HepG2 (cell line): ENCODE results near the gene RRAD. TPM values are rescaled to one million over a fixed set of nuclear protein-coding genes. Genes with fewer than 3 reads are reported as not detected.

ENCODE experiments used
- CTCF ChIP-seq: sonication (generic); formaldehyde crosslinking; IDR thresholded peaks from 2 replicates; pipeline ENCODE4 v1.5.0; 2020; ENCODE audit warnings: mild to moderate bottlenecking, missing genetic modification reagents, moderate library complexity
- GPN1 ChIP-seq: sonication (generic); formaldehyde crosslinking; IDR thresholded peaks from 2 replicates; pipeline ENCODE4 v1.5.1; 2020; ENCODE audit warnings: missing genetic modification reagents, borderline replicate concordance
- HNRNPH1 ChIP-seq: fragments of 200-400 bp; formaldehyde crosslinking; optimal IDR thresholded peaks from 2 replicates; pipeline ENCODE3; 2017; ENCODE audit warnings: mild to moderate bottlenecking, low read depth, low read length
- KLF16 ChIP-seq, 2 experiments: sonication (generic) in 1 of 2; formaldehyde crosslinking in 1 of 2; IDR thresholded peaks; 2 replicates each; pipeline versions ENCODE4 v1.6.1 to v1.8.0; 2016 to 2023; ENCODE audit warnings: missing genetic modification reagents in 2 of 2, missing compliant biosample characterization in 1 of 2
- KMT2B ChIP-seq: IDR thresholded peaks from 2 replicates; pipeline ENCODE4 v1.6.1; 2016; ENCODE audit warnings: missing genetic modification reagents, missing compliant biosample characterization
- NCOR1 ChIP-seq: fragments of 200-600 bp; sonication (generic); IDR thresholded peaks from 2 replicates; pipeline ENCODE4 v1.7.0; 2017; ENCODE audit warnings: antibody characterized with exemption, low read length, borderline replicate concordance
- NFATC3 ChIP-seq: sonication (generic); formaldehyde crosslinking; IDR thresholded peaks from 2 replicates; pipeline ENCODE4 v1.5.1; 2020; ENCODE audit warnings: mild to moderate bottlenecking, missing genetic modification reagents
- NONO ChIP-seq, 2 experiments: fragments of 450-650 bp in 1 of 2; sonication (generic) in 1 of 2; formaldehyde crosslinking in 1 of 2; IDR thresholded peaks in 1 of 2; conservative IDR thresholded peaks in 1 of 2; 2 replicates each; pipeline versions ENCODE4 v1.6.1 to v1.8.0; 2017 to 2022; ENCODE audit warnings: mild to moderate bottlenecking in 1 of 2, missing genetic modification reagents in 1 of 2, moderate library complexity in 1 of 2
- PCBP2 ChIP-seq: fragments of 200-400 bp; formaldehyde crosslinking; optimal IDR thresholded peaks from 2 replicates; pipeline ENCODE3; 2018; ENCODE audit warnings: low read length, low read depth; ENCODE audit not compliant: poor library complexity, severe bottlenecking
- POLR2A ChIP-seq, 2 experiments: IDR thresholded peaks; 2 replicates each; pipeline ENCODE4 v1.6.1; 2011; ENCODE audit warnings: low read depth in 2 of 2, low read length in 2 of 2, mild to moderate bottlenecking in 1 of 2, moderate library complexity in 1 of 2; ENCODE audit not compliant: insufficient read depth in 1 of 2
- RXRA ChIP-seq: sonication (generic); formaldehyde crosslinking; IDR thresholded peaks from 2 replicates; pipeline ENCODE4 v1.5.1; 2020; ENCODE audit warnings: missing genetic modification reagents
- SIX4 ChIP-seq: sonication (generic); formaldehyde crosslinking; IDR thresholded peaks from 2 replicates; pipeline ENCODE4 v1.4.0; 2020; ENCODE audit warnings: missing genetic modification reagents
- SNAPC2 ChIP-seq: sonication (generic); formaldehyde crosslinking; IDR thresholded peaks from 2 replicates; pipeline ENCODE4 v1.8.1; 2022; ENCODE audit warnings: mild to moderate bottlenecking, missing genetic modification reagents
- SP5 ChIP-seq: IDR thresholded peaks from 2 replicates; pipeline ENCODE4 v1.6.1; 2016; ENCODE audit warnings: low read depth, borderline replicate concordance
- TBL1XR1 ChIP-seq: fragments of 150-350 bp; IDR thresholded peaks from 2 replicates; pipeline ENCODE4 v1.6.1; 2014; ENCODE audit warnings: borderline replicate concordance, low read length; ENCODE audit not compliant: partially characterized antibody
- ZNF12 ChIP-seq: sonication (generic); formaldehyde crosslinking; IDR thresholded peaks from 2 replicates; pipeline ENCODE4 v1.5.0; 2020; ENCODE audit warnings: missing genetic modification reagents
- ZNF234 ChIP-seq: sonication (generic); formaldehyde crosslinking; conservative IDR thresholded peaks from 2 replicates; pipeline ENCODE4 v1.5.1; 2020; ENCODE audit warnings: mild to moderate bottlenecking, missing genetic modification reagents
- ZNF335 ChIP-seq: sonication (generic); formaldehyde crosslinking; IDR thresholded peaks from 2 replicates; pipeline ENCODE4 v1.4.0; 2020; ENCODE audit warnings: missing genetic modification reagents
- ZNF790 ChIP-seq: sonication (generic); formaldehyde crosslinking; IDR thresholded peaks from 2 replicates; pipeline ENCODE4 v1.8.0; 2022; ENCODE audit warnings: missing genetic modification reagents, mild to moderate bottlenecking, borderline replicate concordance
- ZNF879 ChIP-seq: sonication (generic); formaldehyde crosslinking; IDR thresholded peaks from 2 replicates; pipeline ENCODE4 v1.8.1; 2023; ENCODE audit warnings: missing genetic modification reagents
- polyA plus RNA-seq, 8 experiments: library from polyadenylated mRNA; depleted of rRNA in 3 of 8; stranded (reverse) in 7 of 8; unstranded in 1 of 8; fragments of >200 nt; fragmentation: Illumina TruSeq in 4 of 8; extraction: Trizol in 4 of 8; gene quantifications; 2 replicates each; pipeline versions ENCODE4 v1.2.1 to v1.2.3, GENCODE V29; 2011 to 2016; ENCODE audit warnings: low read depth in 4 of 8, missing spikeins in 1 of 8, mixed read lengths in 1 of 8; ENCODE audit not compliant: insufficient read depth in 1 of 8
- total RNA-seq, 5 experiments: library from RNA; depleted of rRNA; stranded (reverse); fragments of >200 nt; fragmentation: Illumina TruSeq; extraction: Trizol; gene quantifications; 2 replicates each; pipeline ENCODE4 v1.2.3, GENCODE V29; 2016; ENCODE audit warnings: low read depth in 1 of 5
- TF ChIP-seq, protein P1 (sequence below): sonication (generic); formaldehyde crosslinking; IDR thresholded peaks from 2 replicates; pipeline ENCODE4 v1.8.0; 2022; ENCODE audit warnings: missing genetic modification reagents, mild to moderate bottlenecking, inconsistent platforms, borderline replicate concordance
- TF ChIP-seq, protein P2 (sequence below): sonication (generic); formaldehyde crosslinking; IDR thresholded peaks from 2 replicates; pipeline ENCODE4 v1.5.0; 2020; ENCODE audit warnings: mild to moderate bottlenecking, missing genetic modification reagents
- TF ChIP-seq, protein P3 (sequence below): sonication (generic); formaldehyde crosslinking; IDR thresholded peaks from 2 replicates; pipeline ENCODE4 v1.5.1; 2020; ENCODE audit warnings: mild to moderate bottlenecking, moderate library complexity, missing genetic modification reagents

Gene RRAD
- total and polyA plus RNA-seq, 2 of the 13 experiments (the other 11 are each of a cell fraction or from before 2014, with no cell fraction given): 0.80 to 1.1 TPM

- no peak for TF ChIP-seq NONO (IDR thresholded peaks at IDR 0.05)
- peak; percentile 82 for TF ChIP-seq NONO (CRISPR knock-in tag; conservative IDR thresholded peaks at IDR 0.05)
- no peak for TF ChIP-seq SNAPC2 (CRISPR knock-in tag)
- peak; percentile 58; the same call in 1 of the 2 replicates for TF ChIP-seq RXRA (CRISPR knock-in tag)
- TF ChIP-seq ZNF12: no peak
- TF ChIP-seq, protein P1, sequence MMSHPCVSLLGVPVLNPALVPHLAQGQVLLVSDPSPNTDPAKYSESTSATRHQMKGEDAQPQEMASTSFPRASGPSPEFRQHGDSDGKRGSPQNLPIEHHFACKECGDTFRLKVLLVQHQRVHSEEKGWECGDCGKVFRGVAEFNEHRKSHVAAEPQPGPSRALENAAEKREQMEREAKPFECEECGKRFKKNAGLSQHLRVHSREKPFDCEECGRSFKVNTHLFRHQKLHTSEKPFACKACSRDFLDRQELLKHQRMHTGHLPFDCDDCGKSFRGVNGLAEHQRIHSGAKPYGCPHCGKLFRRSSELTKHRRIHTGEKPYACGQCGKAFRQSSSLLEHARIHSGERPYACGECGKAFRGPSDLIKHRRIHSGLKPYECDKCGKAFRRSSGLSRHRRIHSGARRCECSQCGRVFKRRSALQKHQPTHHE: no peak
- TF ChIP-seq NFATC3 (CRISPR knock-in tag): no peak
- TF ChIP-seq, protein P2, sequence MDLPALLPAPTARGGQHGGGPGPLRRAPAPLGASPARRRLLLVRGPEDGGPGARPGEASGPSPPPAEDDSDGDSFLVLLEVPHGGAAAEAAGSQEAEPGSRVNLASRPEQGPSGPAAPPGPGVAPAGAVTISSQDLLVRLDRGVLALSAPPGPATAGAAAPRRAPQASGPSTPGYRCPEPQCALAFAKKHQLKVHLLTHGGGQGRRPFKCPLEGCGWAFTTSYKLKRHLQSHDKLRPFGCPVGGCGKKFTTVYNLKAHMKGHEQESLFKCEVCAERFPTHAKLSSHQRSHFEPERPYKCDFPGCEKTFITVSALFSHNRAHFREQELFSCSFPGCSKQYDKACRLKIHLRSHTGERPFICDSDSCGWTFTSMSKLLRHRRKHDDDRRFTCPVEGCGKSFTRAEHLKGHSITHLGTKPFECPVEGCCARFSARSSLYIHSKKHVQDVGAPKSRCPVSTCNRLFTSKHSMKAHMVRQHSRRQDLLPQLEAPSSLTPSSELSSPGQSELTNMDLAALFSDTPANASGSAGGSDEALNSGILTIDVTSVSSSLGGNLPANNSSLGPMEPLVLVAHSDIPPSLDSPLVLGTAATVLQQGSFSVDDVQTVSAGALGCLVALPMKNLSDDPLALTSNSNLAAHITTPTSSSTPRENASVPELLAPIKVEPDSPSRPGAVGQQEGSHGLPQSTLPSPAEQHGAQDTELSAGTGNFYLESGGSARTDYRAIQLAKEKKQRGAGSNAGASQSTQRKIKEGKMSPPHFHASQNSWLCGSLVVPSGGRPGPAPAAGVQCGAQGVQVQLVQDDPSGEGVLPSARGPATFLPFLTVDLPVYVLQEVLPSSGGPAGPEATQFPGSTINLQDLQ: no peak
- TF ChIP-seq POLR2A (IDR thresholded peaks at IDR 0.05; ENCODE audit: insufficient read depth in 1 of 2, low read depth in 2 of 2, low read length in 2 of 2): peak in 1 of 2 experiments; percentile 68; a peak in 2 of 4 replicates
- TF ChIP-seq, protein P3, sequence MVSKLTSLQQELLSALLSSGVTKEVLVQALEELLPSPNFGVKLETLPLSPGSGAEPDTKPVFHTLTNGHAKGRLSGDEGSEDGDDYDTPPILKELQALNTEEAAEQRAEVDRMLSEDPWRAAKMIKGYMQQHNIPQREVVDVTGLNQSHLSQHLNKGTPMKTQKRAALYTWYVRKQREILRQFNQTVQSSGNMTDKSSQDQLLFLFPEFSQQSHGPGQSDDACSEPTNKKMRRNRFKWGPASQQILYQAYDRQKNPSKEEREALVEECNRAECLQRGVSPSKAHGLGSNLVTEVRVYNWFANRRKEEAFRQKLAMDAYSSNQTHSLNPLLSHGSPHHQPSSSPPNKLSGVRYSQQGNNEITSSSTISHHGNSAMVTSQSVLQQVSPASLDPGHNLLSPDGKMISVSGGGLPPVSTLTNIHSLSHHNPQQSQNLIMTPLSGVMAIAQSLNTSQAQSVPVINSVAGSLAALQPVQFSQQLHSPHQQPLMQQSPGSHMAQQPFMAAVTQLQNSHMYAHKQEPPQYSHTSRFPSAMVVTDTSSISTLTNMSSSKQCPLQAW (CRISPR knock-in tag): peak; percentile 76
- TF ChIP-seq CTCF (CRISPR knock-in tag): peak; percentile 98
- TF ChIP-seq KMT2B: no peak
- no peak for TF ChIP-seq GPN1 (CRISPR knock-in tag)
- TF ChIP-seq HNRNPH1: no peak
- no peak for TF ChIP-seq ZNF335 (CRISPR knock-in tag)
- no peak for TF ChIP-seq TBL1XR1
- TF ChIP-seq ZNF234 (CRISPR knock-in tag): no peak
- TF ChIP-seq ZNF879 (CRISPR knock-in tag): no peak
- TF ChIP-seq KLF16 (CRISPR knock-in tag; IDR thresholded peaks at IDR 0.05): peak in 1 of 2 experiments; percentile 65; a peak in 1 of 4 replicates
- TF ChIP-seq PCBP2: no peak
- TF ChIP-seq NCOR1: no peak
- no peak for TF ChIP-seq SP5 (CRISPR knock-in tag)
- no peak for TF ChIP-seq ZNF790
- no peak for TF ChIP-seq SIX4 (CRISPR knock-in tag)
Measured at GRCh38 chr16:66961065-66961744, 35.9 kb upstream of the RRAD start, which contains the start of gene CES3 (continued).
